ENCODE measurements around the gene F12.

GRCh38 chr5:177377851-177378776 is 31.2 kb downstream of the F12 start:
- TF ChIP-seq POLR2A (IDR thresholded peaks at IDR 0.05): no peak
- TF ChIP-seq, protein P1, sequence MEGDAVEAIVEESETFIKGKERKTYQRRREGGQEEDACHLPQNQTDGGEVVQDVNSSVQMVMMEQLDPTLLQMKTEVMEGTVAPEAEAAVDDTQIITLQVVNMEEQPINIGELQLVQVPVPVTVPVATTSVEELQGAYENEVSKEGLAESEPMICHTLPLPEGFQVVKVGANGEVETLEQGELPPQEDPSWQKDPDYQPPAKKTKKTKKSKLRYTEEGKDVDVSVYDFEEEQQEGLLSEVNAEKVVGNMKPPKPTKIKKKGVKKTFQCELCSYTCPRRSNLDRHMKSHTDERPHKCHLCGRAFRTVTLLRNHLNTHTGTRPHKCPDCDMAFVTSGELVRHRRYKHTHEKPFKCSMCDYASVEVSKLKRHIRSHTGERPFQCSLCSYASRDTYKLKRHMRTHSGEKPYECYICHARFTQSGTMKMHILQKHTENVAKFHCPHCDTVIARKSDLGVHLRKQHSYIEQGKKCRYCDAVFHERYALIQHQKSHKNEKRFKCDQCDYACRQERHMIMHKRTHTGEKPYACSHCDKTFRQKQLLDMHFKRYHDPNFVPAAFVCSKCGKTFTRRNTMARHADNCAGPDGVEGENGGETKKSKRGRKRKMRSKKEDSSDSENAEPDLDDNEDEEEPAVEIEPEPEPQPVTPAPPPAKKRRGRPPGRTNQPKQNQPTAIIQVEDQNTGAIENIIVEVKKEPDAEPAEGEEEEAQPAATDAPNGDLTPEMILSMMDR (IDR thresholded peaks at IDR 0.05): no peak
